ENCODE results near the gene PRKAG2. TPM values are rescaled to one million over a fixed set of nuclear protein-coding genes. Genes with fewer than 3 reads are reported as not detected.

Gene PRKAG2
- total and polyA plus RNA-seq, 2 experiments from 2014 or later: 9.1 to 14.9 TPM

DNA sequence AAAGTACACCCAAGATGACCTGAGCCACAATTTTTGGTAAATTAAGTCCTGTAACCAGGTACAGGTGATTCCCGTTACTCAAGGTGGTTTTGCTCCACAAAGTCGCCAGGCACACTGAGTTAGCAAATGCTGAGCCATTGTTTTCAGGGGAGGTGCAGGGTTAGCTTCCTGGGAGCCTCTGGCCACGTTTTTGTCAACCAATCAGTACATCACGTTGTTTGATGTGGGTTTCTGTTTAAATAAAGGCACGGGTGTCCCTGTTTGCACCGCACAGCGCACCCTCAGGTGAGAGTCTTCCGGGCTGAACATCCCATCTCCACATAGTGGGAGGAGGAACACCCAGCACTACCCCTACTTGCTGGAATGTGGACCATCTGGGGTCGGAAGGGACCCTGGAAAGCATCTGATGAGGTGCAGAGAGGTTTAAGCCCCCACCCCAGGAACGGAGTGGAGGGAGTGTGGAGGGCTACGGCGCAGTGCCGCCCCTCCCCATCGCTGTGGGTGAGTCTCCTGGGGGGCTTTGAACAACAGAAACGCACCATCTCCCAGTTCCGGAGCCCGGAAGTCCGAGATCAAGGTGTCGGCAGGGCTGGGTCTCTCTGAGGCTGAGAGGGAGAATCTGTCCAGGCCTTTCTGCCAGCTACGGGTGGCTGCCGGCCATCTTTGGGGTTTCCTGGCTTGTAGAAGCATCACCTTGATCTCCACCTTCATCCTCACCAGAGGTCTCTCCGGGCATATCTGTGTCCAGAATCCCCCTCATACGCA lies 42.5 kb downstream of the PRKAG2 start (continued):
- no peak for TF ChIP-seq ZNF462 (CRISPR knock-in tag; IDR thresholded peaks at IDR 0.05)
- TF ChIP-seq CTCF (conservative IDR thresholded peaks at IDR 0.05; ENCODE audit: low read depth in 2 of 2): no peak
- no peak for TF ChIP-seq POLR2AphosphoS5 (IDR thresholded peaks at IDR 0.05; ENCODE audit: low read depth)
- no peak for TF ChIP-seq JUNB (IDR thresholded peaks at IDR 0.05; ENCODE audit: unreplicated experiment)
- no peak for TF ChIP-seq ZNF331 (CRISPR knock-in tag; IDR thresholded peaks at IDR 0.05; ENCODE audit: low read depth)
- no peak for TF ChIP-seq EZH2 (IDR thresholded peaks at IDR 0.05; ENCODE audit: low read depth, unreplicated experiment)

- peaks cover 7% of the 10 kb centered on the region for H3K27me3 Mint-ChIP-seq (ENCODE audit: insufficient read depth, low read depth, poor library complexity)
- TF ChIP-seq CTCF (conservative IDR thresholded peaks at IDR 0.05; ENCODE audit: low read depth in 2 of 2) (peak; percentile 14 to 19; a peak in 1 of 4 replicates), EZH2 (IDR thresholded peaks at IDR 0.05; ENCODE audit: low read depth, unreplicated experiment) (no peak)
- H3K27me3 ChIP-seq (ENCODE audit: insufficient read depth): no peaks in the 10 kb centered on the region
- H3K27ac ChIP-seq (ENCODE audit: low read depth): no peak overlapping the region
- H3K9me3 Mint-ChIP-seq: no peaks in the 10 kb centered on the region
- H3K4me3 ChIP-seq: no peak overlapping the region
- no peak for DNase-seq (ENCODE audit: low spot score)
- H3F3A ChIP-seq (replicated peaks; ENCODE audit: low read depth): no peaks in the 10 kb centered on the region
- no peaks in the 10 kb centered on the region for H3K36me3 Mint-ChIP-seq (ENCODE audit: low read depth)
- no peaks in the 10 kb centered on the region for H3K9me2 ChIP-seq (ENCODE audit: insufficient read depth)
- no peak overlapping the region for H3K4me3 Mint-ChIP-seq
- ATAC-seq: peak; percentile 11; the same call in 1 of the 3 replicates
- no peaks in the 10 kb centered on the region for H4K20me1 ChIP-seq (replicated peaks; ENCODE audit: insufficient read depth)
- no peak overlapping the region for H3K27ac Mint-ChIP-seq
- no peak overlapping the region for H2AFZ ChIP-seq
- peaks cover 23% of the 10 kb centered on the region for H3K4me1 Mint-ChIP-seq
- H3K4me1 ChIP-seq (ENCODE audit: insufficient read depth): no peaks in the 10 kb centered on the region; the same call in 1 of the 2 replicates
- no peak overlapping the region for H3K4me2 ChIP-seq
- no peaks in the 10 kb centered on the region for H3K79me2 ChIP-seq (replicated peaks; ENCODE audit: insufficient read depth)
- no peaks in the 10 kb centered on the region for H3K36me3 ChIP-seq (ENCODE audit: insufficient read depth)
These were observed 43.2 kb downstream of the PRKAG2 start for GRCh38 chr7:151833691-151834090.
